Hepatic stellate cell (primary cell): Measurements from ENCODE around the gene EID2.

Experiments
- DNase-seq: peaks from one replicate; pipeline ENCODE4 v3.0.0; 2011; ENCODE audit warnings: low spot score

EID2 gene

GRCh38 chr19:39533791-39534190, 6.2 kb downstream of the EID2 start:
- no peak for DNase-seq

GRCh38 chr19:39533003-39533512, 6.9 kb downstream of the EID2 start:
- DNase-seq: no peak

- DNase-seq: peak; percentile 97
Measured at GRCh38 chr19:39532233-39533002, 7.5 kb downstream of the EID2 start, which contains the start of gene EID2B. EID2B (minus strand) TSS chr19:39532852; CDS start chr19:39532802, 50 bp downstream.

GRCh38 chr19:39531834-39532232, 8.1 kb downstream of the EID2 start:
- no peak for DNase-seq

- no peak for DNase-seq
Measured at GRCh38 chr19:39525205-39525604, 14.8 kb downstream of the EID2 start.

GRCh38 chr19:39524495-39524894, 15.5 kb downstream of the EID2 start:
- no peak for DNase-seq

- no peak for DNase-seq
Measured at GRCh38 chr19:39520541-39521484, 19.1 kb downstream of the EID2 start.

GRCh38 chr19:39518975-39519374, 21.0 kb downstream of the EID2 start:
- DNase-seq: no peak

GRCh38 chr19:39518458-39518857, 21.5 kb downstream of the EID2 start:
- no peak for DNase-seq

- DNase-seq: no peak
Measured at GRCh38 chr19:39517432-39517831, 22.5 kb downstream of the EID2 start.

GRCh38 chr19:39516270-39516669, 23.7 kb downstream of the EID2 start:
- DNase-seq: no peak

- DNase-seq: no peak
Measured at GRCh38 chr19:39515551-39516191, 24.3 kb downstream of the EID2 start.

GRCh38 chr19:39514840-39515550, 25.0 kb downstream of the EID2 start, which contains the start of gene SELENOV:
SELENOV (plus strand) TSS chr19:39515139; CDS start chr19:39515213, 74 bp downstream.
- DNase-seq: no peak

- DNase-seq: no peak
Measured at GRCh38 chr19:39512988-39513387, 27.0 kb downstream of the EID2 start.

GRCh38 chr19:39509233-39509632, 30.7 kb downstream of the EID2 start:
- no peak for DNase-seq

GRCh38 chr19:39508629-39509028, 31.3 kb downstream of the EID2 start:
- DNase-seq: no peak

- DNase-seq: no peak
Measured at GRCh38 chr19:39507715-39508364, 32.1 kb downstream of the EID2 start.

- peak; percentile 63 for DNase-seq
Measured at GRCh38 chr19:39506944-39507714, 32.8 kb downstream of the EID2 start.

GRCh38 chr19:39506598-39506943, 33.4 kb downstream of the EID2 start:
- DNase-seq: no peak
